ENCODE measurements around the gene CCSER2.

The CCSER2 gene

GRCh38 chr10:84298057-84298456 lies 30.3 kb upstream of the CCSER2 start:
- no peak for TF ChIP-seq CTCF (IDR thresholded peaks at IDR 0.05; ENCODE audit: insufficient read depth, low read depth, low read length, missing control alignments)
- H3K4me3 ChIP-seq (ENCODE audit: low read depth, low read length), result no peak overlapping the region
- no peak for DNase-seq (ENCODE audit: low read depth)

DNA sequence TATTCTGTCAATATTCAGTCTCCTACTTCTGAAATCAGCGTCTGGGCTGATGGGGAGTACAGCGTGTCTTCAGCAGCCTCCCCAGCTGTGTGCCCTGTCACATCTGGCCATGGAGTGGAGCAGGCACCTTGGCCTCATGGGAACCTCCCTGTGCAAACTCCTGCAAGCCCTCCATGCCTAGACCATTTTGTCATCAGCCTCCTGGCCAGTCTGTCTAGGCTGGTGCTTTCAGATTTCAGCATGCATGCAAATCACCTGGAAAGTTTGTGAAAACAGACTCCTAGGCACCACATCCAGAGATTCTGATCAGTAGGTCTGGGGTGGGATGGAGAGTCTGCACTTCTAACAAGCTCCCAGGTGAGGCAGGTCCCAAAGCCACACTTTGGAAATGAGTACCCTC lies 26.2 kb upstream of the CCSER2 start:
- no peak for DNase-seq (ENCODE audit: low read depth)
- no peak overlapping the region for H3K4me3 ChIP-seq (ENCODE audit: low read depth, low read length)
- no peak for TF ChIP-seq CTCF (IDR thresholded peaks at IDR 0.05; ENCODE audit: insufficient read depth, low read depth, low read length, missing control alignments)

DNA sequence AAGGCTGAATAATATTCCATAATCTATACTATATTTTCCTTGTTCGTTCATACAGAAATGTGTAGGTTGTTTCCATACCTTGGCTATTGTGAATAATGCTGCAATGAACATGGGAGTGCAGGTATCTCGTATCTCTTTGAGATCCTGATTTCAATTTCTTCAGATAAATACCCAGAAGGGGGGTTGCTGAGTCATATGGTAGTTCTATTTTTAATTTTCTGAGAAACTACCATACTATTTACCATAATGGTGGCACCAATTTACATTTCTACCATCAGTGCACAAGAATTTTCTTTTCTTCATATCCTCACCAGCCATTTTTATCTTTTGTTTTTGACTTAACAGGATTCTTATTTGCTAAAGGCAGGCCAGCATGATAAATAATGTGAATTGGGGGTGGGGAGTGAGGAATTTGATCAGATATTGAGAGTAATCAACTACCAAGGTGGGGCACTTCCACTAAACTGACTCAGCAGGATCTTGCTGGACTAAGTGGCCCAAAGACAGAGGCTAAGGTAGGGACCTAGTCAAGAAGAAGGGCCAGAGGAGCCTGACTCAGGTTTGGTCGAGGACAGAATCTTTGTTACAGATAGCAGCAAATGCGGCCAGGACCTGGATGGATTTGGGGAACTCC lies 21.5 kb upstream of the CCSER2 start:
- no peak for DNase-seq (ENCODE audit: low read depth)
- no peak overlapping the region for H3K4me3 ChIP-seq (ENCODE audit: low read depth, low read length)
- no peak for TF ChIP-seq CTCF (IDR thresholded peaks at IDR 0.05; ENCODE audit: insufficient read depth, low read depth, low read length, missing control alignments)

- DNase-seq (ENCODE audit: low read depth), result no peak
- H3K4me3 ChIP-seq (ENCODE audit: low read depth, low read length), result no peak overlapping the region
- no peak for TF ChIP-seq CTCF (IDR thresholded peaks at IDR 0.05; ENCODE audit: insufficient read depth, low read depth, low read length, missing control alignments)
These were observed 20.4 kb upstream of the CCSER2 start for GRCh38 chr10:84308021-84308420.

- DNase-seq (ENCODE audit: low read depth), result peak; percentile 52
- H3K4me3 ChIP-seq (ENCODE audit: low read depth, low read length), result no peak overlapping the region
- no peak for TF ChIP-seq CTCF (IDR thresholded peaks at IDR 0.05; ENCODE audit: insufficient read depth, low read depth, low read length, missing control alignments)
These were observed 19.7 kb upstream of the CCSER2 start for GRCh38 chr10:84308481-84309304.

DNA sequence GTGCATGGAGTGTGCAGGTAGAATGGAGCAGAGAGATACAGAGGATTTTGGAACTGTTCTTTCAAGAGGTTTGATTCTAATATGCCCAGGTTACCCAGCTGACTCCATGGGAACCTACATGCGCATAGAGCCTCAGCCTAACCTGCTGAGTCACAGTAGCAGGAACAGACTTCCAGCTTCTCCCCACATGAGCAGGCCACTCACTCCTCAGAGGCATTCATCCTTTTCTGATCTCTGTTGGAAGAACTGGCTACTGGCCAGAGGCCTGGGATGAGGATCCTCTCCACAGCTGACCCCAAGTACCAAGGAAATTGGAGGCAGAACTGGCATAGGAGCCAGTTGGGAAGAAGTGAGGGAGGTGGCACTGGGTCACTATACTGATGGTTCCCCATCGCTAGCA lies 17.9 kb upstream of the CCSER2 start:
- DNase-seq (ENCODE audit: low read depth), result no peak
- no peak overlapping the region for H3K4me3 ChIP-seq (ENCODE audit: low read depth, low read length)
- no peak for TF ChIP-seq CTCF (IDR thresholded peaks at IDR 0.05; ENCODE audit: insufficient read depth, low read depth, low read length, missing control alignments)

Data from GM12865 (cell line).